GM21619 (cell line): ENCODE results near the gene PLAAT3.
"Not testable (repeated sequence)": the region's sequence is repeated elsewhere in the genome, so short reads cannot be mapped to it uniquely, and the experiment has no call there.

Experiments used
- ATAC-seq: cut with Tn5 transposase; IDR thresholded peaks from one replicate; pipeline ENCODE4 v1.9.1; 2021; ENCODE audit not compliant: unreplicated experiment

PLAAT3 gene

GRCh38 chr11:63614136-63614671 lies at the start of gene PLAAT3:
TSS of gene PLAAT3 (minus strand) at chr11:63614433. CDS start at chr11:63614014, 419 bp downstream.
- no peak for ATAC-seq

DNA sequence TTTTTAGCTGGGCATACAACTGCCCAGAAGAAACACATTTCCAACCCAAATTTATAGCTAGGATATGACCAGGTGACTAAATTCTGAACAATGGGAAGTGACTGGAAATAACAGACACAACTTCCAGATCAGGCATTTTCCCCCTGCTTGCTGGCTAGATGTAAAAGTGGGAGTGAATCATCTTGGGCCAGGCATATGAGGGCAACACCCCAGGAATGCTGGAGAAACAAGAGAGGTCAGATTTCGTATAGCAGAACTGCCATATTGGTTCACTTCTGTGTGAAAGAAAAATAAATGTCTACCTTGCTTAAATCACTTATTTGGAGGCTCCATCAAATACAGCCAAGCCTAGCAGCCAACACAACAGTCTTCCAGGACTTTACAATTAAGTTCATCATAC lies 49.6 kb upstream of the PLAAT3 start:
- ATAC-seq: no peak

- no peak for ATAC-seq
These were observed 46.7 kb upstream of the PLAAT3 start for GRCh38 chr11:63660972-63661371.

DNA sequence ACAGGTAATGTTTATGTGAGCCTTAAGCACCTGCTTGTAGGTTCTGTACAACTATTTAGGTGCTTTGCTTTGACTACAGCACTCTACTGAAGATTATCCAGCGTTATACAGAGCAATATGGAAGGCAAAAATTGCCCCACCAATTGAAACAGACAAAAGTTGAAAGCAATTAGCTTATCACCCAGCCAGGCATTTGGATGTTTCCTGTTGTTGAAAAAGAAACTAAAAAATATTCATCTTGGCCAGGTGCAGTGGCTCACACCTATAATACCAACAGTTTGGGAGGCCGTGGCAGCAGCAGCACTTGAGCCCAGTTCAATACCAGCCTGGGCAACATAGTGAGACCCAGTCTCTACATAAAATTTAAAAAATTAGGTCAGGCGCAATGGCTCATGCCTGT lies 38.4 kb upstream of the PLAAT3 start:
- no peak for ATAC-seq

DNA sequence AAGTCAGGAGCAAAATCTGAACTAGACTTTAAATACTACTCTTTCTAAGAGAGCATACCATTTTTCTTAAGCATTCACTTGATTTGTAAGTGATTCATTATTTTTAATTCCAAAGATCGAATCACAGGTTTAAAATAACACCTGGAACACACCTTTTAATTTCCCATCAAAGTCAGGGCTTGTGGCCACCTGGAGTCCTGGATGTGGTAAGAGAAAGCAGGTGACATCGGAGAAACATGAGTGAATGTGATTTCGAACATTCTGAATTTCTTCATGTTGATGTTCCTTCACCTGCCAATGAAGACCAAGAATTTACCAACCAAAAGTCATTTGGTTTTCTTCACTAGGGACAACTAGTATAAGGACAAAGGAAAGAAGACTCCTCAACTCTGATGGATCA lies 29.0 kb upstream of the PLAAT3 start:
- ATAC-seq: no peak

- ATAC-seq: no peak
These were observed 27.5 kb upstream of the PLAAT3 start for GRCh38 chr11:63641727-63642126.

GRCh38 chr11:63639199-63639832 lies 25.1 kb upstream of the PLAAT3 start:
- ATAC-seq: no peak

GRCh38 chr11:63638436-63638835 lies 24.2 kb upstream of the PLAAT3 start:
- not testable (repeated sequence) for ATAC-seq

DNA sequence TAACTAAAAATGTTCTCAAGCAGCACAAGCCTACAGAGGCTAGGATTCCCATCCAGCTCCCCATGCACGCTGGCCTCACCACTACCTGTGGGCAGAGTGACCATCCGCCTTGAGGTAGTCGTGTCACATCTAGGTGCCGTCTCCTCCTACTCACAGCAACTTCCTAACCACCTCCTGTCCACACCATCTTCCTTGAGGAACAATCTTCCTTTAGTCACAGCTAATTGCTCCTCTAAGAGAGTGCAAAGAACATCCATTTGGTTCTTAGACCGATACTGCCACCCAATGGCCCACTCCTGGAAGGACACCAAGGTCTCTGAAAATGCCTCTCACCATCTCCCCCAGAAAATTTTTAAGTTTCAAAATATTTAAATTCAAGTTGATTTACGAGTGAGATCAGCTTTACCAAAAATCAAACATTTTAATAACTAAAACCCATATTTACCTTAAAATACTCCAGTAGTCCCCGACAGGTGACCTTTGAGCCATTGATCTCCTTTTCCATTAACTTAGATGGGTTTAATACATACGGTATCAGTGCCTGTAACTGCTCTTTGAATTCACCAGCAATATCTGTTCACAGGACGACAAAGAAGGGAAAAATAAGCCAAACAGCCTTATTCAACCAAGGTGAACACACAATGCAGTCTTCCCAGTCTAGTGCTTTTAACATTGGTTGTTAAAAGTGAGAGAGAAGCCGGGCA lies 21.7 kb upstream of the PLAAT3 start:
- no peak for ATAC-seq

GRCh38 chr11:63629426-63629825 lies 15.2 kb upstream of the PLAAT3 start:
- no peak for ATAC-seq

GRCh38 chr11:63623513-63624140 lies 9.4 kb upstream of the PLAAT3 start:
- no peak for ATAC-seq

GRCh38 chr11:63622323-63622722 lies 8.1 kb upstream of the PLAAT3 start:
- no peak for ATAC-seq

GRCh38 chr11:63621071-63621470 lies 6.8 kb upstream of the PLAAT3 start:
- ATAC-seq: no peak

DNA sequence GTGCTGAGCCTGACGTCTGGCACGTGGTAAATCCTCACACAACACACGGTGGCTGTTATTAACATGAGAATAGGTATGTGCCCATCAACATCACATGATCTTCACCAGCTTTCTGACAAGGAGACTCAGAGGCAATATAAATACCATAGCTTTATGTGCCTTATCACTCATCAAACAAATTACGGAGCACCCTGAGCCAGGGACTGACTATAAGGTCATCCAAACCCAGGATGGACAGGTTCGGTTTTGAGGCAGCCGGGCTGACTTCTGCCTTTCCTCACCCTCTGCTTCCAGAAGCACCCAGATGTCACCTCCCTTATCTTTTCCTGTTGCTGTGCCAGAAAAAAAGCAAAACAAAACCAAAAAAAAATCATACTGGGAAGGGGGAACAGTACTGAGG lies 5.7 kb upstream of the PLAAT3 start:
- no peak for ATAC-seq

DNA sequence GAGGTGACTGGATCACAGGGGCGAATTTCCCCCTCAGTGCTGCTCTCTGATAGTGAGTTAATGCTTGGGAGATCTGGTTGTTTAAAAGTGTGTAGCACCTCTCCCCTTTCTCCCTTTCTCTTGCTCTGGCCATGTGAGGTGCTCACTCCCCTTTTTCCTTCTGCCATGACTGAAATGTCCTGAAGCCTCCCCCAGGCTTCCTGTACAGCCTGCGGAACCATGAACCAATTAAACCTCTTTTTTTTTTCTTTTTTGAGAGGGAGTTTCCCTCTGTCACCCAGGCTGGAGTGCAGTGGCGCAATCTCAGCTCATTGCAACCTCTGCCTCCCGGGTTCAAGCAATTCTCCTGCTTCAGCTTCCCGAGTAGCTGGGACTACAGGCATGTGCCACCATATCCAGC lies 3.5 kb upstream of the PLAAT3 start:
- not testable (repeated sequence) for ATAC-seq

DNA sequence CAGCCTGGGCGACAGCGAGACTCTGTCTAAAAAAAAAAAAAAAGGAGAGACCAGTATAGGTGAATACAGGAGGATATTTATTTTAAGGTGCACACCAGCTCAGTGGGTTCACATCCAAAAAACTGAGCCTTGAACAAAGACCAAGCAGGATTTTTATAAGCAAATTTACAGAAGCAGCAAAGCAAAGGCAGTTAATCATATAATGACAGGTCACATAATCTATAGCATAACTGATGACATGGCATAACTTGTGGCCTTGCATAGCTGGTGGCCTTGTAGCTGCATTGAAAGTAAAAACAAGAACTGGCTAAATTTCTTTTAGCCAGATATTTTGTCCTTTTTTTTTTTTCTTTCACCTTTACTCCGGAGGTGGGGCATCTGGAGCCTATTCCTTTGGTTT lies 2.7 kb upstream of the PLAAT3 start:
- no peak for ATAC-seq

DNA sequence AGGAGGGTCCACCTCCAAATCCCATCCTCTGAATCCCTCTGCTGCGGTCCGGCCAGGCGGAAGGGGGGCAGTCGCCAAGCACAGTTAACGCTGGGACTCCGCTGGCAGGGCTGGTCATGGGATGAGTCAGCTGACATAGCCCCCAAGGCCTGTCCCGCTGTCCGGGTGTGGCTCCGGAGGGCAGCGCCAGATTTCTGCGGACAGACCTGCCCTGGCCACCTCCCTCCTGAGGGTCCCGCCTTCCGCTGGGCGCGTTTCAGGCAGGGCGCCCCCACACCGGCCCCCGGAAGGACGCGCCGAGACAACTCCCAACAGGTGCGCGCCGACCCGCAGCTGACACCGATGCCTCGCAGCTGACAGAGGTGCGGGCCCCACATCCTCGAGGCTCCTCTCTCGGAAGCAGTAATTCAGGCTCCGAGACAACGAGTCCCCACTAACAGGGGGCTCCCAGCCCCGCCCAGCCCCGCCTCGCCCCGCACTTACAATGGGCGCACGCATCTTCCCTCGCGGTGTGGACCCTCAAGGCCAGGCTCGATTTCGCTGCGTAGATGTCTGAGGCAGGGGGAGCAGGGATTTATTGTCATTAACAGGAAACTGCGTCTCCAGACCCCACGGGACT lies 607 bp downstream of the PLAAT3 start:
- ATAC-seq: no peak

DNA sequence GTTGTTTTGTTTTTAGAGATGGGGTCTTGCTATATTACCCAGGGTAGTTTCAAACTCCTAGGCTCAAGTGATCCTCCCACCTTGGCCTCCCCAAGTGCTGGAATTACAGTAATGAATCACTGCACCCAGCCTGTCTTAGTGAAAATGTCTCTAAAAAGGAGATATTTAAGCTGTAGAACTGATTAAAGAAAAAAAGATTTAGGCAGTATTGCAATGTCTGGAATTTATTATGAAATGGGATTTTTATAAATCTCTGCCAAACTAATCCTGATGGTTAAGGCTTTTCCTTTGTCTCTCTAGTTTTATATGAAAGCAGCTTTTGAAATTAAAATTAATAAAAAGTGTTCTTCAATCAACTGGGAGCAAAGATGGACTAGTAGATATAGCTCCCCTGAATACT lies 2.1 kb downstream of the PLAAT3 start:
- no peak for ATAC-seq

GRCh38 chr11:63611395-63611747 lies 2.9 kb downstream of the PLAAT3 start:
- no peak for ATAC-seq

- no peak for ATAC-seq
These were observed 3.4 kb downstream of the PLAAT3 start for GRCh38 chr11:63610604-63611394.
